Measurements from ENCODE around the gene FIGN.

The FIGN gene

GRCh38 chr2:163573652-163574051 is 162.2 kb downstream of the FIGN start:
- no peak for TF ChIP-seq CTCF (IDR thresholded peaks at IDR 0.05)

- no peak for TF ChIP-seq CTCF (IDR thresholded peaks at IDR 0.05)
Observed at GRCh38 chr2:163572850-163573249, 163.0 kb downstream of the FIGN start.

- TF ChIP-seq CTCF (IDR thresholded peaks at IDR 0.05) = no peak
Observed at GRCh38 chr2:163571423-163572102, 164.2 kb downstream of the FIGN start.

GRCh38 chr2:163570391-163570790 is 165.4 kb downstream of the FIGN start:
- TF ChIP-seq CTCF (IDR thresholded peaks at IDR 0.05) = no peak

- no peak for TF ChIP-seq CTCF (IDR thresholded peaks at IDR 0.05)
Observed at GRCh38 chr2:163565192-163565591, 170.6 kb downstream of the FIGN start.

GRCh38 chr2:163564236-163564635 is 171.6 kb downstream of the FIGN start:
- no peak for TF ChIP-seq CTCF (IDR thresholded peaks at IDR 0.05)

GRCh38 chr2:163563336-163563735 is 172.5 kb downstream of the FIGN start:
- TF ChIP-seq CTCF (IDR thresholded peaks at IDR 0.05) = no peak

Measured in LNCAP (cell line).